ENCODE data around the gene TACC3.
A peak's percentile ranks its signal among the peaks of the same experiment; 100 is the strongest.

Gene TACC3

DNA sequence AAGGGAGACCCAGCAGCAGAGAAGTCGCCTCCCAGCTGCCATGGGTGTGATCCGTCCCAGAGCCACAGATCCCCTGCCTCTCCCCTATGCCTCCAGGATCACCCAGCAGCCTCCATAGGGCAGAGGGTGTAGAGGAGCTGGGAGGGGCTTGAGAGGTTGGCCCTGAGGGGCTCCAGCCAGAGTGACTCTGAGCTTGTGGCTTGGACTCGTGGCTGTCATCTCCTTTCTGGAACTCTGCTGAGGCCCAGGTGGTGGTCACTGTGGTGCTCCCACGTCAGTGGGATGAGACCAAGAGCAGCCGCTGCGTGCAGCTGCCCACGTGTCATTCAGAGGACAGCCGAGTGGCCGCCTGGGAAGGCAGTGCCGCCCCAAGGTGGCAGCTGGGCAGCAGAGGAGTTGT lies 4.2 kb downstream of the TACC3 start:
- Histone ChIP-seq H3K9me3 (ENCODE audit: severe bottlenecking) (no peaks in the 10 kb centered on the region), H3K27me3 (ENCODE audit: insufficient read depth, poor library complexity, severe bottlenecking) (no peaks in the 10 kb centered on the region), H3K4me1 (ENCODE audit: insufficient read depth, poor library complexity, severe bottlenecking) (peaks cover 31% of the 10 kb centered on the region), H3K27ac (ENCODE audit: poor library complexity, severe bottlenecking) (peak overlapping the region; percentile 97), H3K4me3 (ENCODE audit: severe bottlenecking) (no peak overlapping the region), H3K36me3 (ENCODE audit: low read depth) (peaks cover 73% of the 10 kb centered on the region)
- DNase-seq (ENCODE audit: low spot score), result no peak
- TF ChIP-seq CTCF (IDR thresholded peaks at IDR 0.05; ENCODE audit: poor library complexity, severe bottlenecking), result no peak
- no peak for ATAC-seq (ENCODE audit: low read depth)

DNA sequence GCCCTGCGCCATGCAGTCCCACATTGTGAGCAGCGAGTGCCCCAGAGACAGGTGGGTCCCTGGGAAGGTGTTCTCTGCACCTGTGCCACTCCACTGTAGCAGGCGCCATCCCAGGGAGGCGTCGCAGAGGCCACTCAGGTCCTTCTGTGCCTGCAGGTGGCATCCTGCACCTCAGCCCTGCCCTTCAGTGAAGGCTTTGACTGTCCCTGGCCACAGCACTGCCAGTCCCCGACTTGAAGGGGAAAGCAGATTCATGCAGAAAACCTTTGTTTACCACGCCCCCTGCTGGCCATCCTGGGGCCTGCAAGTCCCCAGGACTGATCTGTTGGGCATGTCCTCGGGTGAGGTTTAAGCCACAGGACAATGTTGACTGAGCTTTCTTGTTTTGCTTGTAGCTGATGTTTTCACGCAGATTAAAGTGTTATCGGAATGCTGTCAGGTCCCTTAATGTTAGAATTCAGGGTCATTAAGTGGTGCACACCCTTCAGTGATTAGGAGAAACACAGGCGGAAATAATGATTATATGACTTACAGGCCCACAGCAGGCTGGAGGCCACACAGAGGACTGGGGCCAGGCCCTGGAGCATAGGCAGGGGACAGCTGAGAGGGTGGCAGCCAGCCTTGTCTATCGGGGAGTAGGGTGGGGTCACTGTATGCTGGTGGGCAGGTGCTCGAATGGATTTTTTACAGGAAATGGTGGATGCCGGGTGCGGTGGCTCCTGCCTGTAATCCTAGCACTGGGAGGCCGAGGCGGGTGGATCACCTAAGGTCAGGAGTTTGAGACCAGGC lies 5.0 kb downstream of the TACC3 start:
- TF ChIP-seq CTCF (IDR thresholded peaks at IDR 0.05; ENCODE audit: poor library complexity, severe bottlenecking), result peak; percentile 94
- DNase-seq (ENCODE audit: low spot score) (peak; percentile 74), ATAC-seq (ENCODE audit: low read depth) (no peak)
- Histone ChIP-seq H3K36me3 (ENCODE audit: low read depth) (peaks cover 82% of the 10 kb centered on the region), H3K27me3 (ENCODE audit: insufficient read depth, poor library complexity, severe bottlenecking) (no peaks in the 10 kb centered on the region), H3K9me3 (ENCODE audit: severe bottlenecking) (no peaks in the 10 kb centered on the region), H3K27ac (ENCODE audit: poor library complexity, severe bottlenecking) (peak overlapping the region; percentile 97), H3K4me1 (ENCODE audit: insufficient read depth, poor library complexity, severe bottlenecking) (peaks cover 31% of the 10 kb centered on the region), H3K4me3 (ENCODE audit: severe bottlenecking) (no peak overlapping the region)

GRCh38 chr4:1727117-1728031 lies 6.1 kb downstream of the TACC3 start:
- DNase-seq (ENCODE audit: low spot score) (peak; percentile 93), ATAC-seq (ENCODE audit: low read depth) (peak; percentile 88)
- Histone ChIP-seq H3K4me1 (ENCODE audit: insufficient read depth, poor library complexity, severe bottlenecking) (peaks cover 31% of the 10 kb centered on the region), H3K27me3 (ENCODE audit: insufficient read depth, poor library complexity, severe bottlenecking) (no peaks in the 10 kb centered on the region), H3K9me3 (ENCODE audit: severe bottlenecking) (no peaks in the 10 kb centered on the region), H3K4me3 (ENCODE audit: severe bottlenecking) (no peak overlapping the region), H3K27ac (ENCODE audit: poor library complexity, severe bottlenecking) (peak overlapping the region; percentile 97), H3K36me3 (ENCODE audit: low read depth) (peaks cover 84% of the 10 kb centered on the region)
- TF ChIP-seq CTCF (IDR thresholded peaks at IDR 0.05; ENCODE audit: poor library complexity, severe bottlenecking), result no peak

DNA sequence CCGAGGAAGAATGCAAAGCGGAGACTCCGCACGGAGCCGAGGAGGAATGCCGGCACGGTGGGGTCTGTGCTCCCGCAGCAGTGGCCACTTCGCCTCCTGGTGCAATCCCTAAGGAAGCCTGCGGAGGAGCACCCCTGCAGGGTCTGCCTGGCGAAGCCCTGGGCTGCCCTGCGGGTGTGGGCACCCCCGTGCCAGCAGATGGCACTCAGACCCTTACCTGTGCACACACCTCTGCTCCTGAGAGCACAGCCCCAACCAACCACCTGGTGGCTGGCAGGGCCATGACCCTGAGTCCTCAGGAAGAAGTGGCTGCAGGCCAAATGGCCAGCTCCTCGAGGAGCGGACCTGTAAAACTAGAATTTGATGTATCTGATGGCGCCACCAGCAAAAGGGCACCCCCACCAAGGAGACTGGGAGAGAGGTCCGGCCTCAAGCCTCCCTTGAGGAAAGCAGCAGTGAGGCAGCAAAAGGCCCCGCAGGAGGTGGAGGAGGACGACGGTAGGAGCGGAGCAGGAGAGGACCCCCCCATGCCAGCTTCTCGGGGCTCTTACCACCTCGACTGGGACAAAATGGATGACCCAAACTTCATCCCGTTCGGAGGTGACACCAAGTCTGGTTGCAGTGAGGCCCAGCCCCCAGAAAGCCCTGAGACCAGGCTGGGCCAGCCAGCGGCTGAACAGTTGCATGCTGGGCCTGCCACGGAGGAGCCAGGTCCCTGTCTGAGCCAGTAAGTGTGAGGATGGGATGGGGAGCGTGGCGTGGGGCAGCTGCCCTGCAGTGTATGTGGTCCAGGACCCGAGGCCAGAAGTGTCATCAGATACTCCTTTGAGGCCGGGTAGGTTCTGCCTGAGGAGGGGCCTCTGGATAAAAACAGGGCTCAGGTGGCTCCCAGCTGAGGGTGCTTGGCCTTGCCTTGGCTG lies 7.0 kb downstream of the TACC3 start:
- DNase-seq (ENCODE audit: low spot score) (no peak), ATAC-seq (ENCODE audit: low read depth) (no peak)
- H3K27ac ChIP-seq (ENCODE audit: poor library complexity, severe bottlenecking), result peak overlapping the region; percentile 97
- H3K27me3 ChIP-seq (ENCODE audit: insufficient read depth, poor library complexity, severe bottlenecking), result no peaks in the 10 kb centered on the region
- no peak for TF ChIP-seq CTCF (IDR thresholded peaks at IDR 0.05; ENCODE audit: poor library complexity, severe bottlenecking)
- no peak overlapping the region for H3K4me3 ChIP-seq (ENCODE audit: severe bottlenecking)
- peaks cover 26% of the 10 kb centered on the region for H3K4me1 ChIP-seq (ENCODE audit: insufficient read depth, poor library complexity, severe bottlenecking)
- peaks cover 86% of the 10 kb centered on the region for H3K36me3 ChIP-seq (ENCODE audit: low read depth)
- H3K9me3 ChIP-seq (ENCODE audit: severe bottlenecking), result no peaks in the 10 kb centered on the region

All from RWPE2 (cell line).